Measurements from ENCODE around the gene THAP3.
"Not testable (repeated sequence)": the region's sequence is repeated elsewhere in the genome, so short reads cannot be mapped to it uniquely, and the experiment has no call there.

THAP3 gene

DNA sequence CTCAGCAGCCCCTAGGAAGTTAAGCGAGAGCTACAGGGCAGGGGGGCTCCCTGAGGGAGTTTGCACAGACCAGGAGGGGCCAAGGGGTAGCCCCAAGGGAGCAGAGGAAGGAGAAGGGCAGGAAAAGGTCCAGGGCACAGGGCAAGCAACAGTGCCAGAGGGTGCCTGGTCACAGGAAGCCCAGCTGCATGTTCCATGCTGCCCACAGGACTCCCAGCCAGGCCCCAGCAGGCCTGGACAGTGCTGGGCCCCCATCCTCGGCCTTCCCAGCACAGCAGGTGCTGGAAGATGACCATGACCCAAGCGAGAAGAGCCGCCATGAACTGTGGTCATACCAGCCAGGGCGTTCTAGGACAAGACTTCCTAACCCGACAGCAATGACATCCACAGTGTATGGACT lies 33.0 kb upstream of the THAP3 start:
- DNase-seq = no peak

DNA sequence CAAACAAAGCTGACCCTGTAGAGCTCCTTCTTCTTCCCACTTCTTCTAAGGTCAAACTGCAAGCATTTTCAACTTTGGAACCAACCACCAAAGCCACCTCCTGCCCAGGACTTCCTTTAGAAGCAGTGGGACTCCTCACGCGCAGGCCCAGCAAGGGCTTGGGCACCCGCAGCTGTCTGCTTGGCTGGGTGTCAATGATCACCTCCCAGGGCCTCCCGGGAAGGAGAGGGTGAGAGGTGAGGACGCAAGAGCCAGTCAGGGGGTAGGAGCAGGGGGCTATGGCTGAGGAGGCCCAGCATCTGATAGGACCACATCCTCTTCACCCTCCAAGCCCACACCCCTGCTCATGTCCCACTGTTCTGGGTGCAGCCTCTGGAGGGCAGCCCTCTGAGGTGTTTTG lies 32.2 kb upstream of the THAP3 start:
- DNase-seq = no peak

DNA sequence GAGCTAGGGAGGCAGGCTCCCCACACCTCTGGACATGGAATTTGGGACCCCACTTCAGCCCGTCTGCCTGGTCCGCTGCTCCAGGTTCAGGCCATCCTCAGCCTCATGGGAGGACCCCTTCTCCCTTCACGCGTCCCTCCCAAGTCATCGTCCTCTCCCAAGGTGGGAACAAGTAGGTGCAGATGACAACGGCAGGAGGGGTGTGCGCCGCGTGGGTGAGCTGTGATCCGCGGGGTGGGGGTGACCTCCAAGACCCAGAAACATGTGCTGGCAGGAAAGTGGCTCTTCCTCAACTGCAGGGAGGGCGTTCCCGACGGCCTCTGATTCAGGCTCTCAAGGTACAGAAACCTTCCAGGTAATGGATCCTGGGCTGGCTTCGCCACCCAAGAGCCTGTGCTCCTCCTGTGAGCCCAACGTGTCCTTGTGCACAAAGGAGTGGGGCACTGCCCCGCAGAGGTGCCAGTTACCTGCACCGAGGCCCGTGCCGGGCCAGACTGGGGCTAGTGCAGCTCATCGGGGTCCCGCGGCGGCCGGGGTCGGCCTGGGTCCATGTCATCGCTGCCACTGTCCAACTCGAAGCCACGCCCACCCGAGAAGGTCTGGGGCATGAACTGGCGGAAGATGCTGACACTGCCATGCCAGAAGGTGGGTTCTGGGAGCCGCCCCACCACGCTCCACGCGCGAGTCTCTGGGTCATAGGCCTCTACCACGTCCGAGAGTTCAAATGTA lies 31.6 kb upstream of the THAP3 start:
- no peak for DNase-seq

DNA sequence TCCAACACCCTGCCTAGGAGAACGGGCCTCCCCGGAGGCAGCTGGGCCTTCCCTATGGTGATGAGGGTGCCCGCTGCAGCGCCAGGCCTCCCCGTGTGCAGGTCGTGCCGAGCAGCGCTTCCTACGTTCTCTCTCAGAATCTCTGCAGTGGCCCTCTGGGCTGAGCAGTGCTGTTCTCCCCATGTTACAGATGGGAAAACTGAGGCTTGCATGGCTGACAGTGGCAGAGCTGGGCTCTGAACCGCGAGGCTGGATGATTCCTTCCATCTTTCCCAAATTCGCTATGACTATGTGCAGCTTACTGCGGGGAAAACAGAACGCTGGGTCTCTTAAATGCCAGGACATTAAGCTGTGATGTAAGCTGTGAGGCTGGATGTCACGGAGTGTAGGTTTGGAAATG lies 30.9 kb upstream of the THAP3 start:
- DNase-seq = no peak

DNA sequence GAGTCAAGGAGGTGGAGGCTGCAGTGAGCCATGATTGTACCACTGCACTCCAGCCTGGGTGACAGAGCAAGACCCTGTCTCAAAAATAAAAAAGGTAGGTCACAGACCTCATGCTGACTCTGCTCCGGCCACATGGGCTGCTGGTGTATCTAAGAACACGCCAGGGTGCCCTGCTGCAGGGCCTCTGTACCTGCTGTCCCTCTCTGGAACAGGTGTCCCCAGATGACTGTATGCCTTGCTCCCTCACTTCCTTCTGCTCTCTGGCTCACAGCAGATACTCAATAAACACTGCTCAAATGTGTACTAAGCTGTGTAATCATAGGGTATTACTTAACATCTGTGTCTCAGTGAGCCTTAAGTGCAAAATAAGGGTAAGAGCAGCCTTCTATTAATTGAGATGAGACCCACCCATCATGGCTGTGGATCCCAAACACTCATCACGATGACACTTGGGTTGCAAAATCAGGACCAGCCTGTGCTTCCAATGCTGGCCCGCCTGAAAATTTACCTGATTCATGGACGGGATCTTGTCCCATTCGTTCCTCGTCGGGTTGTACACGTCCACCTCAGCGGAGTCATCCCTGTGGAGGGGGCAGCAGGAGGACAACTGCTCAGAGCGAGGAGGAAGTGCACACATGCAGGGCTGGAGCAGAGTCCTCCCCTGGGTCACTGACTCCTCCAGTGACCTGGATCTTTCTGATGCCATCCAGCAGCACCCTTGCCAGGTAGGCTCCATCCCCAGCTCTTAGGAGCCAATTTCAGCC lies 29.5 kb upstream of the THAP3 start:
- no peak for DNase-seq

DNA sequence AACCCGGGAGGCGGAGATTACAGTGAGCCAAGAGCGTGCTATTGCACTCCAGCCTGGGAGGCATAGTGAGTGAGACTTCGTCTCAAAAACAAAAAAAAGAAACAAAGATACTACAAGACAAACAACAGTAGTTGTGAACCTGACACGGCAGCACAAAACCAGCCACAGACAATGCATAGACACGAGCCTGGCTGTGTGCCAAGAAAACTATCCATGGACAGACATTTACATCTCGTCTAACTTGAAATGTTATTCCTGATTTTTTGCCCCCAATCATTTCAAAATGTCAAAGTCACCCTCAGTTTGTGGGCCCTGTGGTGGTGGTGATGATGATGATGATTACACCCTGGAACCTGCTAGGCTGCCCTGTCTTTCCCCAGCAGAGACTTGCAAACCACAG lies 28.3 kb upstream of the THAP3 start:
- DNase-seq = no peak

DNA sequence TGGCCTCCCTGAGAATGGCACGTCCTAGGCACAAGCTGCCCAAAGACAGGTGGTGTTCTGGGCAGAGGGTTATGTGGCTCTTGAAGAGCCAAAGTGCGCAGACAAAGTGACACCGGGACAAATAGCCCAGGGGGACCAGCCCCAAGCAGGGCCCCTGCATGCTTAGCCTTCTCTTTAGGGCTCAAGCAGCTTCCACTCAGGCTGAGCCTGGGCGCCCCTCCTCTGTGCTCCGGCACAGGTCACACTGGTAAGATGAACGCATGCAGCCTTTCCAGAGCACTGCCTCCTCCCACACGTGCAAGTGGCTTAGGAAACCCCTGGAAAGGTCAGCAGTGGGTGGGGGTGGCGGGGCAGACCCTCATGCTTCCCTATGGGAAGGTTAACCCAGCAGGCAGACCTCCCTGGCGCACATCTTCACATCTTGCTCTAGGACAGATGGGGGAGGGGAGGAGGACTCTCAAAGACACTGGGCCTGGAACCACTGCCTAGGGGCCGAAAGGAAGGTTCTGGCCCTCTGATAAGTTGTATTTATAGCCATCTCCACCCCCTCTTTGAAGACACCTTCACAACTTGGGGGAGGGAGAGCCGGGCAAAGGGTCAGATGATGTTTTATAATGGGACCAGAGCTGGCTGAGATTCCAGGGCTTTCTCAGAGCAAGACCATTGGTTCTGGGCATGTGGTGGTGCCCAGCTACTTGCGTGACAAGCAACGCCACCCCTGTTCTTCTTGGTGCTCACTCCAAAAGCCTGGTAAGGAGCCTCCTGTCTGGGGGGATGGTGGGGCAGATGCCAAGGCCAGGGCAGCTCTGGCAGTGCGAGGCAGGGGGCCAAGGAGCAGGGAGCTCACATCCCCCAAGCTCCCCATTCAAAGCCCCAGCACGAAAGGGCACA lies 27.5 kb upstream of the THAP3 start:
- DNase-seq = no peak

DNA sequence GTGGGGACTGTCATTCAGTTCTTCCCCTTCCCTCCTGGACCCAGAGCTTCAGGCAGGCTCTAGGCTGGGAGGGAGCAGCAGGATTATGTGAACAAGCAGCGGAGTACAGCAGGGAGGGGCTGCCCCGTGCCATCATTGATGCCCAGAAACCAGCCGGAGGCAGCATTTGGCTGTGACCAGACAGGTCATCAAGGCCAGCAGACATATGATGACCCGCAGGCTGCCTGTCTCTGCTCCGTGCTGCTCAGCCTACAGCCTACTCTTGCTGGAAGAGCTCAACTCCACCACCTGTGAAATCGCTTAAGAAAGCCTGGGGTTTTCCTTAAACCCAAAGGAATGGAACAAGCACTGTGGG lies 26.9 kb upstream of the THAP3 start:
- DNase-seq = no peak

DNA sequence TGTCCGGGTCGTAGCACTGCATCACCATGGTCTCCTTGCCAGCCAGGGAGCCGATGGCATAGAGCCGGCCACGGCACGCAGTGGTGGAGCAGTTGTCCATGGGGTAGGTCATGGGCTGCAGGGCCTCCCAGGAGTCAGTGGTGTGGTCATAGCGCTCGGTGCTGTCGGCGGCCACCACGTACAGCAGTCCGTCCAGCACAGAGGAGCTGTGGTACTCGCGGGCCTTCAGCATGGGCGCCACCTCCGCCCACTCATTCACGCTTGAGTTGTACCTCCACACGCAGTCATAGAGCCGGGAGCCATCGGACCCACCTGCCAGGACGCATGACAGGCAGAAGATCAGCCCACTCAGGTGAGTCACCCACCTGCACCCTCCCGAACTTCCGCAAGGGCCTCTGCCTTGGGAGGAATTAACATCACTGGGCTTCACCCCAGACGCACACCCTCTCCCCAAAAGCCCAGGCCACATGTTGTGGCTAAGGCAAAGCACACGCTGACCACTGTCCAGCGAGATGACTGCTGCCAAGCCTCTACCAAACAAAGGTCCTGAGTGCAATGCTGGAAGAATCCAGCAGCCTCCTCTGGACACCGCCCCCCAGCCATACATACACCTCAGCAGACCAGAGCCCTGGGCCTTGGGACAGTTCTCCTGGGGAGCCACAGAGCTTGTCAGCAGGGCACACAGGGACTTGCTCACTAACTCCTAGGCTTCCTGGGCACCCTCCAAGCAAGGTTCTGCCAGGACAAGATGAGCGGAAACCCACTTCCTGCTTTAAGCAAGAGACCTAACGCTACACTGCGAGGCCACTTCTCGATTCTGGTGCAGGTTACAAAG lies 25.3 kb upstream of the THAP3 start:
- DNase-seq = peak; percentile 52 to 84

DNA sequence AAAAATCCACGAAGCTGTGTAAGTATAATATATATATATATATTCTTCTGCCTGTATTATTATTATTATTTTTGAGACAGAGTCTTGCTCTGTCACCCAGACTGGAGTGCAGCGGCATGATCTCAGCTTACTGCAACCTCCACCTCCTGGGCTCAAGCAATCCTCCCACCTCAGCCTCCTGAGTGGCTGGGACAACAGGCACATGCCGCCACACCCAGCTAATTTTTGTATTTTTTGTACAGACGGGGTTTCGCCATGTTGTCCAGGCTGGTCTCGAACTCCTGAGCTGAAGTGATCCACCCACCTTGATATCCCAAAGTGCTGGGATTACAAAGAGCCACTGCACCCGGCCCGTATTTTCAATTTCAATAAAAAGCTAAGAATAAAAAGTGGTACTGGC lies 24.7 kb upstream of the THAP3 start:
- DNase-seq = not testable (repeated sequence)

DNA sequence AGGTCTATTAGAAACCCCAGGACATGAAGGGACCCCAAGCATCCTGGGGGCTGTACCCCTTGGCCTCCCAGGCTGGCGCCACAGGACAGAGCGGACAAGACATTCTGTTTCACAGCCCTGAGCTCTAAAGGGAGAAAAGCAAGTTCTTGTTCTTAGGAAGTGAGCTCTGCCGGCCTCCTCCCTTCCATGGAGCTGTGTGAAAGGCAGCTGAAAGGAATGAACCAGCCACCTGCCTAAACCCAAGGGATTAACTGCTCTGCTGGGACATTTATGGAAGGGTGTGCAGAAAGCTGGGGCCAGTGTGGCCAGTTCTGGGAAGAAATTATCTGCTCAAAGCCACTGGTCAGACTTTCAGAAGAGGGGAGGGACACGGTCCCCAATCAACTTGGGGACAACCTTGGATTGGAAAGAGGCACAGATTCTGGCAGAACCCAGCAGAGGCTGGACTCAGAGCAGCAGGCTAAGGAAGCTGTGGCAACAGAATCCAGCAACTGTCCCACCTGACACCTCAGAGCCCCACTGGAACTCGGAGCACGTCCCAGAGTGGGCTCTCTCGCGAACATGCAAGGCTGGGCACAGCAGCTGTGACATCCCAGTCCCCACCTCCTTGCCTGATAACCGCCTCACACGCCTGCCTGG lies 24.1 kb upstream of the THAP3 start:
- no peak for DNase-seq

DNA sequence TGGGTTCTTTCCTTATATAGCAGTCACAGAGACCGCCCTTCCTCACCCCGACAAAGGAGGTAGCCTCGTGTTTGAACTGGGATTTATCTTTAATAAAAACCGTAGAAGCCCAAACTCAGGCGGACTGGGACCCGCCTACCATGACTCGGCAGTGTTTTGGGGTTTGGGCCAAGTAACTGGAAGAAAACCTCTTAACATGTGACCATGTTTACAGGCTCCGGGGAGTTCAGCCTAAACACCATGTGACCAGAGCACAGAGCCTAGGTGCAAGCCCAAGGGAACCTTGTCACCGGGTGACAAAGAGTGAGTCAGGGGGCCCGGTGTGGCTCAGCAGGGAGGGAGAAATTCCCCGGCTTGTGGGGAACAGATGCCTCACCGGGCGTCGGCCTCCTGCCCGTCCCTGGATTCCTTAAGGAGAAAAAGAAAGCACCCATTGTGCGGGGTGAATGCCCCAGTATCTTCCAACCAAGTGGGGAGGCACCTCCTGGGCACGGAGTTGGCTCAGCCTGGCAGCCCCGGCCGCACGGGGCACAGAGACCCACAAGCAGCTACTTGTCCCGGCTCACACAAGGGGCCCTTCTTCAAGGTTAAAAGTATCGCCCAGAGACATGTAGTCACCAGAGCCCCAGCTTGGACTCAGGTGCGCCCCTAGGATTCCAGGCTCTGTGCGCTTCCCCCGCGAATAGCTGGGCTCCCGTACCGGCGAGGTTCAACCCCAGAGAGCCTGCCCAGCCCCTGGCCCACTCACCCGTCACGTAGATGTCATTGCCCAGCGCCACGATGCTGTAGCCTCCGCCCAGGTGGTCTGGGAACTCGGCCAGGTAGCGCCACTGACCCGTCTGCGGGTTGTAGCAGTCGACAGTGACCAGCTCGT lies 23.4 kb upstream of the THAP3 start:
- DNase-seq = peak; percentile 70 to 88

DNA sequence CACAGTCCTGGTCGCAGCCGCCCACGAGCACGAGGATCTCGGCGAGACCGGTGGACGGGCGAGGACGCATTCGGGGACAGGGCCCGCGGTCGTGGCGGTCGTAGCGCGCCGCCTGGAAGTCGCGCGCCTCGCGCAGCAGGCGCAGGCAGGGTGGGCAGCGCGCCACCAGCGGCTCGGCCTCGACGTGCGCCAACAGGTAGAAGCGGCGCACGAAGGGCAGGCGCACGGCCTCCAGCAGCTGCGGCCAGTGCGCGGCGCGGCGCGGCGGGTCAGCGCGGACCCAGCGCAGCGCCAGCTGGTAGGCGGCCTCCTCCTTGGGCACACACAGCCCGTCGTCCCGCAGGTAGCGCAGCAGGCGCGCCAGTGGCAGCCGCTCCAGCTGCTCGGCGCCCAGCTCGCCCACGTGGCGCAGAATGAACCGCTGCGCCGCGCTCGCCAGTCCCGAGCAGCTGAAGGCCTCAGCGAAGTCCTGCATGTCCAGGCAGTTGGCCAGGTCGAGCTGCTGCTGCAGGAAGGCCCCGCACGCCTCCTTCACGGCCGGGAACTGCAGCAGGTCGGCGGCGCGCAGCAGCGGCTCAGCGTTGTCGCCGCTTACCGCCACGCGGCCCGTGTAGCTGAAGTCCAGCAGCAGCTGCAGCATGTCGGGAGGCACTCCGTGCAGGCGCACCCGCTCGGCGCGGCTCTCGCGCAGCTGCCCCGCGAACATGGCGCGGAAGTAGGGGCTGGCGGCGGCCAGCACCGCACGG lies 22.6 kb upstream of the THAP3 start:
- peak in 1 of 2 experiments; percentile 23 for DNase-seq

DNA sequence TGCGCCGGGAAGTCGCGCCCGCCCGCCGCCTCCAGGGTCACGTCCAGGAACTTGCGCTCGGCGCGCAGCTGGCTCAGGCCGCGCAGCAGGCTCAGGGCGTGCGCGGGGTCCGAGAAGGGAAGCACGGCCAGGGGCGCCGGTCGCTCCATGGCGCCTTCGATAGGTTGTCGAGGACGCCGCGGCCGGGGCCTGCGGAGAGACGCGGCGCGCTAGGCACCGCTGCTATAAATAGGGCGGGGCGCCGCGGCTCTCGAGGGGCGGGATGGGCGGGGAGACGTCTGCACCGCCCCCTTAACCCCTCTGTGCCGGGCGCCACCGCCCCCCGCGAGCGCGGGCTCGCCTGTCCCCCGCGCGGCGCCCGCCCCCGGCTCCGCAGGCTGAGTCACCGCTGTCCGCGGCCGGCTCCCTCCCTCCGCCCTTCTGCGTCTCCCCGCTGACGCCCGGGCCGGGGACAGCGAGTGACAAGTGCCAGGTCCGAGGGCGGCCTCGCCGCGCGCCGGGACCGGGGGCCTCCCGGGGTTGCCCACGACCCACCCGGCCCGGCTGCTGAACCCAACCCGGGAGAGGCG lies 21.9 kb upstream of the THAP3 start, which contains the start of gene KLHL21:
TSS of gene KLHL21 (minus strand) at position 201 of the 569 bp plus-strand sequence. CDS start at position 149, 52 bp downstream.
- peak; percentile 88 for DNase-seq

DNA sequence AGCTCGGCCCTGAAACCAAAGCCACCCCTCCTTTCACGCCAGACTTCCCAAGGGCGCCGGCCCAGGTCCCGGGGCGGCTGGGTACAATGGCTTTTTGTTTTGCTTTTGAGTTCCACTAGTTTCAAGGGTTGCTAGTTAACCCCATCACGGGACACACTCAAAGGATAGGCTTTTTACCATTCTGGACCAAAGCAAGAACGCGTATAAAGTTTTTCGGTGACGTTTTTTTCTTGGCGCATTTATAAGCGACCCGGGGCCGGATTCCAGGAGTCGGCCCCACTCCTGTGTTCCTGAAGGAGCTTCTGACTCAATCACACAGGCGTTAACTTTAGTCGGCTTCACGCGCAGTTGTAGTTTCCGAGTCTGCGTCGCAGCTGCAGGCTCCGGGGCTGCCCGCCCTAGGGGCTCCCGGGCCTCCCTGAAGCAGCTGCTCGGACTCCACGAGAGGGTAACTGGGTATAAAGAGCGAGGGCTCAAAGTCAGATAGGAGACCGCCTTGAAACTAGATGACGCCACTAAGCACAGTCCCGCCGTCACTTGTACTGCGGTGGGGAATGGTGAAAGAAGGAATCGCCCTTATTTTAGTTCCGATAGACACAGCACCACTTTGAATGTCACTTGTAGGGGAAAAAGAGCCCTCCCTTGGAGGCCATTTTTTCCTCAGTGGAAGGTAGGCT lies 21.3 kb upstream of the THAP3 start:
- peak; percentile 38 to 41 for DNase-seq

DNA sequence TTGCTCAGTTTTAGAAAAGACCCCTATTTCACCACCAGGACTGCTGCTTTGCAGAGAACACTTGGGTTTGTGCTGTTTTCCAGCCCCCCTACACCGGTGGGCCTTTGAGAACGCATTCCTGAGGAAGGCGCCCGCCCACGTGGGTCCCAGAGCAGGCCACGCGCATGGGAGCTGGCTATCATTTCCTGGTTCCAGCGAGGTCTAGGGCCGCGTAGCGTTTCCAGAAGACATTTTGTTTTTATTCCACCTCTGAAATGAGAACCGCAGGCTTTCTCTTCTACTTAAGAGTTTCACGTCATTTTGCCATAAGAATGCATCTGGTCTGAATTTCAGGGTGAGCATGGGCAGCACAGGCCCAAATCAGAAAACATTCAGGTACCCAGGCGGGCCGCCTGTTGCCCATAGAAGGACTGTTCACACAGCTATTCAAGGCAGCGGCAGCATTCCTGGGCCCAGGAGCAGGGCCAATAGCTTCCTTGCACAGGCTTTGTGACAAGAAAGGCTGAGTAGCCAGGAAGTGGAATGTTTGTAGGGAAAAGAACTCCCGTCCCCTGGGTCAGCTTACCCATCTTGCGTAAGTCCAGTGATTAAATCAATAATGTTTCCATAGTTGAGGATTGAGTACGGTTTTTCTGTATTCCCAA lies 20.6 kb upstream of the THAP3 start:
- no peak for DNase-seq

DNA sequence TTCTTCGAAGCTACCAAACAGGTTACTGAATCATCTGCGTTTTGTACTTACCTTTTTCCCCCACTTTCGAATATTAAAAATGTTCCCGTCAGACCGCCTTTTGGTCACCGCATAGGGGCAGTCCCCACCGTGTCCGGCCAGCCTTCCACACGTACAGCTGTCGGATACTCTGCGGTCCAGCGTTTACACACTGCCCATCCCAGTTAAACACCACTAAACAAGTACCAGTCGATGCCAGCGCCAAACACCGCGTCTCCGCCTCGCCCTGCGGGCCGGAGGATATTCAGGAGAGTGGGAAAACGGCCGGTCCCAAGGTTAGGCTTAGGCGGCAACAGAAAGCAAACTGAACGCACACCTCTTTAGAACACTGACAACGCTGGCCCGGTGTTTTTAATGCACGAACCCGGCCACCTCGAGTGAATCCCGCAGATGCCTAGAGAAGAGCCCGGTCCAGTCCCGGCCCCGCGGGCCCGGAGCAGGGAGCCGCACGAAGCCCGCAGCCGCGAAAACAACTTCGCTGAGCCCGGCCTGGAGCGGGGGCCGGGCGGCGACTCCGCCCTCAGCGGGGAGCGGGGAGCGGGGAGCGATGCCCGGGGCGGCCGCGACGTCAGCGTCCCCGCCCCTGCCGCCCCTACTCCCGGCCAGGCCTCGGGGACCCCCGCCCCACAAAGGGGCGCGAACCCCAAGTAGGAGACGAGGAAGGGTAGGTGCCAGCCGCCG lies 11.9 kb upstream of the THAP3 start:
- no peak for DNase-seq
